ENCODE measurements around the gene NAT16. TPM values are rescaled to one million over a fixed set of nuclear protein-coding genes. Genes with fewer than 3 reads are reported as not detected.

NAT16 gene
- total and polyA plus RNA-seq, 2 donors (not counting 1 experiment from before 2014, with no cell fraction given), result not detected

DNA sequence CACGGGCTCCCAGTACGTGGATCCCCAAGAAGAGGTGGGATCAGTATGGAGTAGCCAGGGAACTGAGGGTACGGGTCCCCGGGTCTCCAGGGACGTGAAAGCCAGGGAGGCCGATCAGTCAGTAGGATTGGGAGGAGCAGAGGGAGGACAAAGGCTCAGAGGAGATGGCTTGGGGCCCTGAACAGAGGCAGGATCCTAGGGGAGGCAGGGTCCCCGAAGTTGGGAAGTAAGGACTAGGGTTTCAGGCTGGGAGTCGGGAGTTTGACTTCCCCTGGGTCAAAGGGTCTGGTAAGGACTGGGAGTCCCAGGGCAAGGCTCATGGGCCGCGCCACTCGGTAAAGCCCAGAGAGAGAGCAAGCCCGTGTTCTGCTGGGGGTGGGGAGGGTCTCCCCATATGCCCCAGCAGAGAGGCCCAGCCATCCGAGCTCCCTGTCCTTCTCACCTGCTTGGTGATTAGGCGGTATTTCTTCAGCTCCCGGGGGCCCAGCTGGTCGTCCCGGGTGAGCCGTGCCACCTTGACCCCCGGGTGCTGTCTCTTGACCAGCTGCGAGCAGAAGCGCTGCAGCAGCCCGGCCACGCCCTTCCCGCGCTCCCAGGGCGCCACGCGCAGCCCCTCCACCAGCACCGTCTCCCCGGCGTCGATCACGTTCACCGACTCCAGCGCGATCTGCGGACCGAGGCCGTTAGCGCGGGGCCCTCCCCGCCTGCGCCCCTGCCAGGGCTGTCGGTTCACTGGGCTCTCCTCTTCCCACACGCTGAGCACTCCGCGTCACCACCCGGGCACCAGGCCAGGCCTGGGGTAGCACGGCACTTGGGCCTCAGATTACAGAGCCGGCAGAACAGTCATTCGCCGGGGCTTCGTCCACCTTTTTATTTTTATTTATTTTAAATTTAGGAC, 7.0 kb downstream of the NAT16 start:
- ChIA-PET CTCF (interaction anchor here (0.9 to 1.3 kb wide), 3 partner anchors 8 to 283 kb away, joined by 3 to 7 read pairs (median 3); partner anchors contain the start of genes UFSP1 and VGF), POLR2A (no interaction called here)
- peaks cover 0 to 100% (median 84%) of the 10 kb centered on the region in 4 experiments for H3K27me3 ChIP-seq (replicated peaks in 1 of 4; ENCODE audit: control extremely low read depth in 1 of 4, control insufficient read depth in 3 of 4, insufficient read depth in 4 of 4, low read length in 3 of 4)
- WGBS (ENCODE audit: insufficient coverage), result 6% methylated on average over 46 of the region's 53 CpGs
- peak overlapping the region; percentile 50 for H3K4me3 Mint-ChIP-seq
- H3K9me3 Mint-ChIP-seq (ENCODE audit: insufficient read depth), result no peaks in the 10 kb centered on the region
- DNase-seq (peak; percentile 41), ATAC-seq (ENCODE audit: low read depth) (no peak)
- TF ChIP-seq EZH2 (IDR thresholded peaks at IDR 0.05; ENCODE audit: borderline replicate concordance, insufficient read depth, low read depth, low read length, poor library complexity, severe bottlenecking), result no peak
- TF ChIP-seq, protein P1, sequence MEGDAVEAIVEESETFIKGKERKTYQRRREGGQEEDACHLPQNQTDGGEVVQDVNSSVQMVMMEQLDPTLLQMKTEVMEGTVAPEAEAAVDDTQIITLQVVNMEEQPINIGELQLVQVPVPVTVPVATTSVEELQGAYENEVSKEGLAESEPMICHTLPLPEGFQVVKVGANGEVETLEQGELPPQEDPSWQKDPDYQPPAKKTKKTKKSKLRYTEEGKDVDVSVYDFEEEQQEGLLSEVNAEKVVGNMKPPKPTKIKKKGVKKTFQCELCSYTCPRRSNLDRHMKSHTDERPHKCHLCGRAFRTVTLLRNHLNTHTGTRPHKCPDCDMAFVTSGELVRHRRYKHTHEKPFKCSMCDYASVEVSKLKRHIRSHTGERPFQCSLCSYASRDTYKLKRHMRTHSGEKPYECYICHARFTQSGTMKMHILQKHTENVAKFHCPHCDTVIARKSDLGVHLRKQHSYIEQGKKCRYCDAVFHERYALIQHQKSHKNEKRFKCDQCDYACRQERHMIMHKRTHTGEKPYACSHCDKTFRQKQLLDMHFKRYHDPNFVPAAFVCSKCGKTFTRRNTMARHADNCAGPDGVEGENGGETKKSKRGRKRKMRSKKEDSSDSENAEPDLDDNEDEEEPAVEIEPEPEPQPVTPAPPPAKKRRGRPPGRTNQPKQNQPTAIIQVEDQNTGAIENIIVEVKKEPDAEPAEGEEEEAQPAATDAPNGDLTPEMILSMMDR (IDR thresholded peaks at IDR 0.05), result no peak
- H2AFZ ChIP-seq (ENCODE audit: insufficient read depth, low read depth, low read length, poor library complexity, severe bottlenecking), result no peak overlapping the region
- H3K4me1 Mint-ChIP-seq, result peaks cover 44% of the 10 kb centered on the region
- H3K27ac Mint-ChIP-seq, result peak overlapping the region; percentile 56
- peak overlapping the region in 1 of 5 experiments; percentile 23 for H3K4me3 ChIP-seq (ENCODE audit: control extremely low read depth in 1 of 5, extremely low read depth in 1 of 5, insufficient read depth in 1 of 5, low read depth in 2 of 5, low read length in 4 of 5)
- H3K4me1 ChIP-seq (ENCODE audit: control insufficient read depth in 2 of 2, insufficient read depth in 2 of 2, low read length in 2 of 2), result peaks cover 53 to 59% of the 10 kb centered on the region in 2 donors
- H3K36me3 ChIP-seq (replicated peaks in 1 of 2; ENCODE audit: control extremely low read depth in 1 of 2, control insufficient read depth in 1 of 2, extremely low read depth in 1 of 2, insufficient read depth in 2 of 2, low read length in 1 of 2), result no peaks in the 10 kb centered on the region
- peaks cover 82% of the 10 kb centered on the region for H3K27me3 Mint-ChIP-seq
- no peak overlapping the region for H3K27ac ChIP-seq (ENCODE audit: low read length in 2 of 2)
- H3K9me3 ChIP-seq (ENCODE audit: control extremely low read depth in 1 of 3, control insufficient read depth in 2 of 3, insufficient read depth in 1 of 3, low read length in 2 of 3), result peaks cover 0 to 51% (median 1%) of the 10 kb centered on the region in 3 donors
- no peak overlapping the region for H3K9ac ChIP-seq (ENCODE audit: low read length)
- no peaks in the 10 kb centered on the region for H4K20me1 ChIP-seq (ENCODE audit: control insufficient read depth, insufficient read depth, low read length, poor library complexity, severe bottlenecking)
- intact Hi-C loops (cut with micrococcal nuclease), result no loop called here
- H3K4me2 ChIP-seq (replicated peaks; ENCODE audit: low read depth, low read length, poor library complexity, severe bottlenecking), result peak overlapping the region; percentile 56
- no peaks in the 10 kb centered on the region for H3K79me2 ChIP-seq (ENCODE audit: control insufficient read depth, insufficient read depth, low read length)

All from B cell (primary cell).